Kidney epithelial cell (primary cell): ENCODE data around the gene PREX1. TPM values are rescaled to one million over a fixed set of nuclear protein-coding genes. Genes with fewer than 3 reads are reported as not detected.

Source experiments
- DNase-seq: peaks from one replicate; pipeline ENCODE4 v3.0.0-alpha.2; 2010; ENCODE audit warnings: low read depth
- H3K27me3 ChIP-seq: 2 replicates; pipeline ENCODE4 v1.6.0; 2011; ENCODE audit warnings: low read length; ENCODE audit not compliant: control insufficient read depth, insufficient read depth
- H3K36me3 ChIP-seq: 2 replicates; pipeline ENCODE4 v1.5.1; 2011; ENCODE audit warnings: low read length; ENCODE audit not compliant: control insufficient read depth, insufficient read depth
- H3K4me3 ChIP-seq: 2 replicates; pipeline ENCODE4 v1.5.1; 2011; ENCODE audit warnings: low read depth, mild to moderate bottlenecking, control low read depth, low read length
- CTCF ChIP-seq: IDR thresholded peaks from 2 replicates; pipeline ENCODE4 v1.5.1; 2011; ENCODE audit warnings: mild to moderate bottlenecking, moderate library complexity, low read length, control low read depth, inconsistent platforms; ENCODE audit not compliant: insufficient read depth, poor library complexity, severe bottlenecking
- total RNA-seq: library from RNA; depleted of rRNA; stranded (reverse); fragments of >200 nt; gene quantifications from 2 replicates; pipeline ENCODE4 v1.2.3, GENCODE V29; 2015

The PREX1 gene
- total RNA-seq, 1 donor from 2014 or later: 3.5 TPM

GRCh38 chr20:48740712-48741111 is 87.1 kb downstream of the PREX1 start:
- H3K4me3 ChIP-seq: no peak overlapping the region
- H3K36me3 ChIP-seq: no peaks in the 10 kb centered on the region
- TF ChIP-seq CTCF: no peak
- no peak for DNase-seq
- H3K27me3 ChIP-seq: peaks cover 4% of the 10 kb centered on the region

- no peak overlapping the region for H3K4me3 ChIP-seq
- no peak for TF ChIP-seq CTCF
- H3K27me3 ChIP-seq: peaks cover 4% of the 10 kb centered on the region
- H3K36me3 ChIP-seq: no peaks in the 10 kb centered on the region
- DNase-seq: no peak
Observed at GRCh38 chr20:48740292-48740649, 87.5 kb downstream of the PREX1 start.

- TF ChIP-seq CTCF: no peak
- H3K36me3 ChIP-seq: no peaks in the 10 kb centered on the region
- no peak for DNase-seq
Observed at GRCh38 chr20:48739395-48740291, 88.2 kb downstream of the PREX1 start.

GRCh38 chr20:48738399-48739304 is 89.1 kb downstream of the PREX1 start:
- Histone ChIP-seq H3K27me3 (peaks cover 4% of the 10 kb centered on the region), H3K36me3 (no peaks in the 10 kb centered on the region), H3K4me3 (no peak overlapping the region)
- no peak for TF ChIP-seq CTCF
- DNase-seq: no peak

More at GRCh38 chr20:48739395-48740291, 88.2 kb downstream of the PREX1 start:
- Histone ChIP-seq H3K27me3 (peaks cover 4% of the 10 kb centered on the region), H3K4me3 (no peak overlapping the region)

- Histone ChIP-seq H3K27me3 (peaks cover 4% of the 10 kb centered on the region), H3K36me3 (no peaks in the 10 kb centered on the region), H3K4me3 (no peak overlapping the region)
- TF ChIP-seq CTCF: no peak
- no peak for DNase-seq
Observed at GRCh38 chr20:48738094-48738398, 89.8 kb downstream of the PREX1 start.
